ENCODE data around the gene TNRC18. TPM values are rescaled to one million over a fixed set of nuclear protein-coding genes. Genes with fewer than 3 reads are reported as not detected.
"Not testable (repeated sequence)": the region's sequence is repeated elsewhere in the genome, so short reads cannot be mapped to it uniquely, and the experiment has no call there.

The TNRC18 gene
- total and polyA plus RNA-seq, 2 donors (not counting 3 experiments of a cell fraction or from before 2014, with no cell fraction given), result 14.8 to 64.6 TPM

DNA sequence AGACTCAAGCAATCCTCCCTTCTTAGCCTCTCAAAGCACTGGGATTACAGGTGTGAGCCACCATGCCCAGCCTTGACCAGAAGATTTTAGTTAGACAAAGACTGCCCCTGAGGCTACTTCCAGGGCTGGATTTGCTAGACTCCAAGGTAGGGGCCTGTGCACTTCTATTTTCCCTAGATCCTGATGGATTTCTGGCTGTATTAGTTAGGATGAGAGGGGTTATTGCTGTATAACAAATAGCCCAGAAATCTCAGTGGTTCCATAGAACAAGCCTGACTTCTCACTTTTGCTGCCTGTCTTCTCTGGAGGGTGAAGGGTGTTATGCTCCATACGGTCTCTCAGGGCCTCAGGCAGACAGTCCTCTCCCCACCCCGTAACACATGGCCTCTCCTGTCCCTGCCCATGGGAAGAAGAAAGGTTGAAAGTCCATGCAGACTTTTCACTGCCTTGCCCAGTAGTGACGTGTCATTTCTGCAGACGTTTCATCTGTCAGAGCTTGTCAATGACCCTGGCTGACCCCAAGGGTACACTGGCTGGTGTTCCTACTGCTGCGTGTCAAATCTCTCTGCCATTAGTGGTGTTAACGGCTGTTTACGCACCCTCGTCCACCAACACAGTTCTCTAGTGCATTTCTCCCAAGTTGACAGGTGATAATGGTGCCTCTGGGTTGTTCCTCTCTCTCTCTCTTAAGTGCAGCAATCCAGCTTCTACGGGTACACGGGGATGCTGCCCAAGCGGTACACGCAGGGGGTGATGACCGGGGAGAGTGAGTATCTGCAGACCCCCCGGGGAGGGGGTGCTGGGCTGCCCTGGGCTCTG lies 129.3 kb downstream of the TNRC18 start:
- POLR2A ChIA-PET, result no interaction called here
- no peaks in the 10 kb centered on the region for H3K4me1 ChIP-seq (ENCODE audit: control insufficient read depth, extremely low read depth, insufficient read depth, low read length)
- CTCF ChIA-PET, result interaction anchor here (1.4 kb wide), 1 partner anchor 9 kb away, joined by 4 read pairs; no protein-coding TSS in a partner anchor
- H3K9me3 ChIP-seq (replicated peaks; ENCODE audit: control insufficient read depth, insufficient read depth, low read length), result no peaks in the 10 kb centered on the region
- no peak overlapping the region for H3K27ac ChIP-seq (ENCODE audit: insufficient read depth, low read depth, low read length)
- no peaks in the 10 kb centered on the region for H4K20me1 ChIP-seq (replicated peaks; ENCODE audit: control insufficient read depth, extremely low read depth, insufficient read depth, low read length)
- no peaks in the 10 kb centered on the region for H3K9me1 ChIP-seq (replicated peaks; ENCODE audit: control insufficient read depth, extremely low read depth, insufficient read depth, low read length)
- H3K79me2 ChIP-seq (ENCODE audit: control insufficient read depth, insufficient read depth, low read length), result no peaks in the 10 kb centered on the region
- dilution Hi-C loops (cut with MboI; ENCODE audit: extremely low pct_ligation_motif_present, low sequenced_read_pairs) (no loop called here), intact Hi-C loops (cut with micrococcal nuclease) (no loop called here)
- no peak overlapping the region for H3K4me3 ChIP-seq (replicated peaks in 1 of 3; ENCODE audit: insufficient read depth in 1 of 3, low read depth in 1 of 3, low read length in 3 of 3)
- H3K36me3 ChIP-seq (ENCODE audit: control insufficient read depth in 2 of 2, extremely low read depth in 1 of 2, insufficient read depth in 2 of 2, low read length in 2 of 2), result no peaks in the 10 kb centered on the region
- FAIRE-seq (no peak), DNase-seq (ENCODE audit: low read depth, low spot score) (no peak)
- no peak overlapping the region for H2AFZ ChIP-seq (ENCODE audit: low read depth, low read length)
- H3K27me3 ChIP-seq (ENCODE audit: control insufficient read depth in 2 of 2, insufficient read depth in 2 of 2, low read length in 2 of 2), result no peaks in the 10 kb centered on the region
- no peak for TF ChIP-seq FOS (IDR thresholded peaks at IDR 0.05; ENCODE audit: borderline replicate concordance, insufficient read depth, low read length)
- TF ChIP-seq EZH2 (IDR thresholded peaks at IDR 0.05; ENCODE audit: borderline replicate concordance, low read depth, low read length, severe bottlenecking), result no peak
- TF ChIP-seq GATA2 (IDR thresholded peaks at IDR 0.05; ENCODE audit: insufficient read depth, insufficient read length, low read depth, low read length), result no peak
- no peak for TF ChIP-seq MYC (IDR thresholded peaks at IDR 0.05; ENCODE audit: low read depth, low read length)
- no peak for TF ChIP-seq MAX (IDR thresholded peaks at IDR 0.05; ENCODE audit: insufficient read depth, insufficient read length)
- TF ChIP-seq, protein P1, sequence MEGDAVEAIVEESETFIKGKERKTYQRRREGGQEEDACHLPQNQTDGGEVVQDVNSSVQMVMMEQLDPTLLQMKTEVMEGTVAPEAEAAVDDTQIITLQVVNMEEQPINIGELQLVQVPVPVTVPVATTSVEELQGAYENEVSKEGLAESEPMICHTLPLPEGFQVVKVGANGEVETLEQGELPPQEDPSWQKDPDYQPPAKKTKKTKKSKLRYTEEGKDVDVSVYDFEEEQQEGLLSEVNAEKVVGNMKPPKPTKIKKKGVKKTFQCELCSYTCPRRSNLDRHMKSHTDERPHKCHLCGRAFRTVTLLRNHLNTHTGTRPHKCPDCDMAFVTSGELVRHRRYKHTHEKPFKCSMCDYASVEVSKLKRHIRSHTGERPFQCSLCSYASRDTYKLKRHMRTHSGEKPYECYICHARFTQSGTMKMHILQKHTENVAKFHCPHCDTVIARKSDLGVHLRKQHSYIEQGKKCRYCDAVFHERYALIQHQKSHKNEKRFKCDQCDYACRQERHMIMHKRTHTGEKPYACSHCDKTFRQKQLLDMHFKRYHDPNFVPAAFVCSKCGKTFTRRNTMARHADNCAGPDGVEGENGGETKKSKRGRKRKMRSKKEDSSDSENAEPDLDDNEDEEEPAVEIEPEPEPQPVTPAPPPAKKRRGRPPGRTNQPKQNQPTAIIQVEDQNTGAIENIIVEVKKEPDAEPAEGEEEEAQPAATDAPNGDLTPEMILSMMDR (IDR thresholded peaks at IDR 0.05; ENCODE audit: extremely low read depth in 1 of 2, insufficient read depth in 1 of 2, low read depth in 1 of 2, low read length in 2 of 2), result no peak
- no peak for TF ChIP-seq POLR2A (IDR thresholded peaks at IDR 0.05; ENCODE audit: low read depth, low read length)
- no peak for TF ChIP-seq POLR2AphosphoS5 (IDR thresholded peaks at IDR 0.05; ENCODE audit: insufficient read depth, low read depth, low read length)
- no peak for TF ChIP-seq JUN (IDR thresholded peaks at IDR 0.05; ENCODE audit: borderline replicate concordance, insufficient read depth, insufficient read length, low read depth)
- no TSS peak for BruUV-seq (replicated peaks)
- no peak overlapping the region for H3K9ac ChIP-seq (replicated peaks; ENCODE audit: extremely low read depth, insufficient read depth, low read length)
- no peak overlapping the region for H3K4me2 ChIP-seq (ENCODE audit: insufficient read depth, low read length)

GRCh38 chr7:5291711-5292335 lies 131.8 kb downstream of the TNRC18 start:
- FAIRE-seq; H3K36me3 ChIP-seq (ENCODE audit: control insufficient read depth in 2 of 2, extremely low read depth in 1 of 2, insufficient read depth in 2 of 2, low read length in 2 of 2); H2AFZ ChIP-seq (ENCODE audit: low read depth, low read length); H3K4me2 ChIP-seq (ENCODE audit: insufficient read depth, low read length); H3K9ac ChIP-seq (replicated peaks; ENCODE audit: extremely low read depth, insufficient read depth, low read length); H3K79me2 ChIP-seq (ENCODE audit: control insufficient read depth, insufficient read depth, low read length); intact Hi-C loops (cut with micrococcal nuclease); H3K4me3 ChIP-seq (replicated peaks in 1 of 3; ENCODE audit: insufficient read depth in 1 of 3, low read depth in 1 of 3, low read length in 3 of 3); CTCF ChIA-PET; H3K4me1 ChIP-seq (ENCODE audit: control insufficient read depth, extremely low read depth, insufficient read depth, low read length); H3K9me1 ChIP-seq (replicated peaks; ENCODE audit: control insufficient read depth, extremely low read depth, insufficient read depth, low read length); dilution Hi-C loops (cut with MboI; ENCODE audit: extremely low pct_ligation_motif_present, low sequenced_read_pairs); H3K27me3 ChIP-seq (ENCODE audit: control insufficient read depth in 2 of 2, insufficient read depth in 2 of 2, low read length in 2 of 2); H3K27ac ChIP-seq (ENCODE audit: insufficient read depth, low read depth, low read length); H4K20me1 ChIP-seq (replicated peaks; ENCODE audit: control insufficient read depth, extremely low read depth, insufficient read depth, low read length); BruUV-seq (replicated peaks); POLR2A ChIA-PET; H3K9me3 ChIP-seq (replicated peaks; ENCODE audit: control insufficient read depth, insufficient read depth, low read length); DNase-seq (ENCODE audit: low read depth, low spot score): not testable (repeated sequence)
